GM12873 (cell line): ENCODE measurements around the gene SOCS2.

Experiments
- CTCF ChIP-seq: IDR thresholded peaks from 2 replicates; pipeline ENCODE4 v1.5.1; 2012; ENCODE audit warnings: low read depth, mild to moderate bottlenecking, moderate library complexity, low read length, control low read depth; ENCODE audit not compliant: insufficient read depth; ENCODE audit errors: missing control alignments

The SOCS2 gene

GRCh38 chr12:93599192-93599591, 26.7 kb downstream of the SOCS2 start:
- no peak for TF ChIP-seq CTCF

GRCh38 chr12:93601591-93601990, 29.1 kb downstream of the SOCS2 start:
- TF ChIP-seq CTCF = no peak

- no peak for TF ChIP-seq CTCF
Measured at GRCh38 chr12:93602897-93603668, 30.6 kb downstream of the SOCS2 start.

- TF ChIP-seq CTCF = no peak
Measured at GRCh38 chr12:93603762-93604161, 31.3 kb downstream of the SOCS2 start.

- no peak for TF ChIP-seq CTCF
Measured at GRCh38 chr12:93608313-93608712, 35.8 kb downstream of the SOCS2 start.

- no peak for TF ChIP-seq CTCF
Measured at GRCh38 chr12:93609281-93610192, 37.1 kb downstream of the SOCS2 start.

- no peak for TF ChIP-seq CTCF
Measured at GRCh38 chr12:93612776-93613175, 40.3 kb downstream of the SOCS2 start.
